ENCODE results near the gene NCS1. TPM values are rescaled to one million over a fixed set of nuclear protein-coding genes. Genes with fewer than 3 reads are reported as not detected.

NCS1 gene
- total and polyA plus RNA-seq, 2 of the 8 experiments (the other 6 are each of a cell fraction or from before 2014, with no cell fraction given): 34.7 to 47.6 TPM

DNA sequence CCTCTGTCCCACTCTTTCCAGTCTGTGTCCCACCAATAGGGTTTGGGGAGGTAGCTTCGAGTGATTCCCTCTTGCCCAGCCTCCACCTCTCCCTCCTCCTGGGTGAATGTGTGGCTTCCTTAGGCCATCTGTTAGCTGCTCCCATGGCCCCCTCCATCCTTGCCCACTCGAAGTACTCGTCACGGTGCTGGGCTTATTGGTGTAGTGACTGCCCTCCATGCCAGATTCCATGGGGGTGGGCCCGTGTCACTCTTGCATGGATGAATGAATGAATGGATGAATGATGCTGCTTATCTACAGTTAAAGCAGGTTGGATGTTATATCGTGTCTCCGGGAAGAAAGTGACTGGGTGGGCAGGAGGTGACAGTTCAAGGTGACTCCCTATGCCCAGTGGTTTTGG lies 112.5 kb downstream of the NCS1 start:
- no peaks in the 10 kb centered on the region for H3K79me1 ChIP-seq (ENCODE audit: low read depth, low read length)
- no peak overlapping the region for H4K91ac ChIP-seq (replicated peaks; ENCODE audit: insufficient read length, low read length)
- no peaks in the 10 kb centered on the region for H3K79me2 ChIP-seq (ENCODE audit: control insufficient read depth in 1 of 2, insufficient read depth in 2 of 2, low read length in 2 of 2)
- H2BK12ac ChIP-seq (ENCODE audit: low read depth, low read length): no peak overlapping the region
- no peak overlapping the region for H3K4me2 ChIP-seq (ENCODE audit: insufficient read depth in 1 of 2, low read depth in 2 of 2, low read length in 2 of 2)
- no peak overlapping the region for H3K23ac ChIP-seq (ENCODE audit: insufficient read length)
- no peaks in the 10 kb centered on the region for H3K9me3 ChIP-seq (ENCODE audit: insufficient read depth in 2 of 2, low read depth in 1 of 2, low read length in 1 of 2)
- no peak overlapping the region for H3K9ac ChIP-seq (replicated peaks in 1 of 4; ENCODE audit: extremely low read depth in 1 of 4, low read depth in 3 of 4, low read length in 3 of 4)
- H3K18ac ChIP-seq (ENCODE audit: extremely low read depth, low read length): no peak overlapping the region
- POLR2A ChIA-PET (ENCODE audit: partially characterized antibody): interaction anchor here (1.0 to 1.3 kb wide), 2 partner anchors 14 to 19 kb away, joined by 3 read pairs; no protein-coding TSS in a partner anchor
- no peak overlapping the region for H4K5ac ChIP-seq (ENCODE audit: insufficient read length, low read depth, low read length)
- no peak overlapping the region for H4K8ac ChIP-seq (ENCODE audit: extremely low read depth, insufficient read depth, low read length)
- WGBS, 2 experiments (ENCODE audit: extremely low coverage in 1 of 2, insufficient coverage in 1 of 2, insufficient read length in 1 of 2, insufficient replicate concordance in 2 of 2, low coverage in 1 of 2, low lambda C conversion rate in 2 of 2, missing lambda C conversion rate in 1 of 2): 92% methylated on average over 7 of the region's 7 CpGs; no CpG with 5 or more reads in 1 of the 2 experiments
- no peak for FAIRE-seq
- H3K27ac ChIP-seq (ENCODE audit: low read depth, low read length): no peak overlapping the region
- no peaks in the 10 kb centered on the region for H4K20me1 ChIP-seq (replicated peaks in 1 of 2; ENCODE audit: control insufficient read depth in 1 of 2, insufficient read depth in 2 of 2, low read length in 2 of 2)
- no peak overlapping the region for H3K4ac ChIP-seq (replicated peaks; ENCODE audit: insufficient read length, low read depth, low read length)
- no peak overlapping the region for H2AK5ac ChIP-seq (ENCODE audit: low read depth, low read length)
- no peak overlapping the region for H3K4me3 ChIP-seq (ENCODE audit: extremely low read depth in 1 of 4, insufficient read depth in 2 of 4, low read depth in 3 of 4, low read length in 4 of 4)
- H3K27me3 ChIP-seq (replicated peaks in 1 of 4; ENCODE audit: control insufficient read depth in 3 of 4, extremely low read depth in 1 of 4, insufficient read depth in 3 of 4, low read length in 3 of 4): no peaks in the 10 kb centered on the region
- H3K56ac ChIP-seq (replicated peaks; ENCODE audit: insufficient read length, low read depth, low read length): no peak overlapping the region
- no peak overlapping the region for H2BK15ac ChIP-seq (ENCODE audit: low read length)
- H3K4me1 ChIP-seq (replicated peaks in 1 of 4; ENCODE audit: control insufficient read depth in 3 of 4, insufficient read depth in 4 of 4, low read length in 3 of 4): peaks cover 0 to 15% (median 8%) of the 10 kb centered on the region in 4 experiments; a peak in 5 of 7 replicates
- no peak overlapping the region for H2BK5ac ChIP-seq (ENCODE audit: low read depth, low read length)
- H2BK120ac ChIP-seq (replicated peaks; ENCODE audit: low read depth, low read length): no peak overlapping the region
- TF ChIP-seq HDAC2 (IDR thresholded peaks at IDR 0.05; ENCODE audit: borderline replicate concordance in 1 of 2, low read depth in 2 of 2, low read length in 2 of 2) (no peak), BCL11A (IDR thresholded peaks at IDR 0.05; ENCODE audit: low read depth in 2 of 2, low read length in 2 of 2) (no peak), TAF7 (optimal IDR thresholded peaks at IDR 0.05; ENCODE audit: borderline replicate concordance, low read depth, low read length) (no peak), TBP (IDR thresholded peaks at IDR 0.05; ENCODE audit: low read depth, low read length) (no peak), JUND (IDR thresholded peaks at IDR 0.05; ENCODE audit: low read length) (no peak), SP2 (IDR thresholded peaks at IDR 0.05; ENCODE audit: low read length) (no peak), CBX5 (IDR thresholded peaks at IDR 0.05; ENCODE audit: low read depth, low read length) (no peak), SIN3A (conservative IDR thresholded peaks at IDR 0.05 in 1 of 2, IDR thresholded peaks at IDR 0.05 in 1 of 2; ENCODE audit: low read depth in 1 of 2, low read length in 2 of 2) (no peak)
- CTCF ChIA-PET (ENCODE audit: partially characterized antibody): interaction anchor here (0.6 to 1.6 kb wide), 9 partner anchors 8 to 177 kb away, joined by 3 to 6 read pairs (median 5); no protein-coding TSS in a partner anchor
- H3K14ac ChIP-seq (ENCODE audit: insufficient read length): no peak overlapping the region
- H2AFZ ChIP-seq (ENCODE audit: low read length): no peak overlapping the region
- no peak overlapping the region for H2BK20ac ChIP-seq (ENCODE audit: low read length)
- no peaks in the 10 kb centered on the region for H3K23me2 ChIP-seq (ENCODE audit: low read depth, low read length)
- H3K36me3 ChIP-seq (ENCODE audit: control insufficient read depth in 2 of 4, insufficient read depth in 4 of 4, low read length in 3 of 4): 0 out of 8 replicates have a peak, but pooled peaks cover 0 to 3% (median 0%) of the 10 kb centered on the region in 4 experiments
- no peak for DNase-seq (ENCODE audit: low read depth in 1 of 2, low spot score in 2 of 2)

Measured in H1 (cell line).